CD14-positive monocyte (primary cell): ENCODE measurements around the gene NEMP1. TPM values are rescaled to one million over a fixed set of nuclear protein-coding genes. Genes with fewer than 3 reads are reported as not detected.

ENCODE experiments used
- DNase-seq, 3 donors: peaks; one replicate each; pipeline ENCODE4 v3.0.0-alpha.2; 2011 to 2022
- H2AFZ ChIP-seq: 2 replicates; pipeline ENCODE4 v1.6.0; 2012; ENCODE audit warnings: mild to moderate bottlenecking, low read depth, low read length, inconsistent platforms; ENCODE audit not compliant: insufficient read depth, poor library complexity, severe bottlenecking
- H3K27ac ChIP-seq, 2 donors: 1 replicate in 1 of 2; 2 replicates in 1 of 2; pipeline ENCODE4 v1.5.1; 2012 to 2013; ENCODE audit warnings: low read length in 2 of 2, control low read depth in 1 of 2, inconsistent platforms in 1 of 2, low read depth in 1 of 2, mild to moderate bottlenecking in 1 of 2
- H3K27me3 ChIP-seq, 2 donors: one replicate each; pipeline versions ENCODE4 v1.6.0 to v1.6.1; 2011 to 2013; ENCODE audit warnings: low read length in 2 of 2; ENCODE audit not compliant: control insufficient read depth in 2 of 2, insufficient read depth in 2 of 2
- H3K36me3 ChIP-seq, 2 donors: replicated peaks in 1 of 2; 1 replicate in 1 of 2; 2 replicates in 1 of 2; pipeline versions ENCODE4 v1.5.1 to v1.6.1; 2012 to 2013; ENCODE audit warnings: low read length in 2 of 2, control low read depth in 1 of 2, inconsistent platforms in 1 of 2, mild to moderate bottlenecking in 1 of 2; ENCODE audit not compliant: insufficient read depth in 2 of 2, control insufficient read depth in 1 of 2
- H3K4me1 ChIP-seq, 2 donors: 1 replicate in 1 of 2; 2 replicates in 1 of 2; pipeline versions ENCODE4 v1.5.1 to v1.6.1; 2012 to 2013; ENCODE audit warnings: low read length in 2 of 2, control low read depth in 1 of 2, inconsistent platforms in 1 of 2, mild to moderate bottlenecking in 1 of 2, moderate library complexity in 1 of 2; ENCODE audit not compliant: insufficient read depth in 2 of 2, control insufficient read depth in 1 of 2
- H3K4me2 ChIP-seq: replicated peaks from 2 replicates; pipeline ENCODE3; 2012; ENCODE audit warnings: low read length, moderate library complexity, mild to moderate bottlenecking; ENCODE audit not compliant: poor library complexity, severe bottlenecking; ENCODE audit errors: extremely low read depth
- H3K4me3 ChIP-seq, 3 experiments: fragments of 200-600 bp in 1 of 3; sonication (generic) in 1 of 3; replicated peaks in 1 of 3; 1 replicate in 2 of 3; 2 replicates in 1 of 3; pipeline ENCODE4 v1.5.1; 2011 to 2013; ENCODE audit warnings: low read length in 3 of 3, mild to moderate bottlenecking in 3 of 3, control low read depth in 2 of 3, low read depth in 2 of 3, inconsistent platforms in 1 of 3, moderate library complexity in 1 of 3
- H3K79me2 ChIP-seq: 2 replicates; pipeline ENCODE4 v1.6.0; 2012; ENCODE audit warnings: mild to moderate bottlenecking, control low read depth, inconsistent platforms, low read length, moderate library complexity; ENCODE audit not compliant: insufficient read depth
- H3K9ac ChIP-seq: 2 replicates; pipeline ENCODE4 v1.6.0; 2017; ENCODE audit warnings: low read length, mild to moderate bottlenecking; ENCODE audit not compliant: insufficient read depth, poor library complexity, severe bottlenecking
- H3K9me3 ChIP-seq, 2 donors: replicated peaks in 1 of 2; 1 replicate in 1 of 2; 2 replicates in 1 of 2; pipeline versions ENCODE4 v1.5.1 to v1.6.1; 2012 to 2013; ENCODE audit warnings: low read length in 2 of 2, control low read depth in 1 of 2; ENCODE audit not compliant: control insufficient read depth in 1 of 2, insufficient read depth in 1 of 2
- H4K20me1 ChIP-seq: 2 replicates; pipeline ENCODE4 v1.6.0; 2012; ENCODE audit warnings: mild to moderate bottlenecking, low read length, control low read depth, moderate library complexity; ENCODE audit not compliant: insufficient read depth
- H3K27ac Mint-ChIP-seq, 7 donors: one replicate each; pipeline ENCODE4 v1.8.0; 2020; ENCODE audit warnings: mild to moderate bottlenecking in 7 of 7, mixed read lengths in 7 of 7, moderate library complexity in 6 of 7, inconsistent platforms in 2 of 7
- H3K27me3 Mint-ChIP-seq, 3 donors: one replicate each; pipeline ENCODE4 v1.8.0; 2021 to 2022; ENCODE audit warnings: low read depth in 3 of 3, mild to moderate bottlenecking in 3 of 3, mixed read lengths in 3 of 3, moderate library complexity in 3 of 3, inconsistent platforms in 1 of 3
- H3K36me3 Mint-ChIP-seq, 2 donors: one replicate each; pipeline ENCODE4 v1.8.0; 2020; ENCODE audit warnings: mixed read lengths in 2 of 2, inconsistent platforms in 1 of 2, mild to moderate bottlenecking in 1 of 2
- H3K4me1 Mint-ChIP-seq: one replicate; pipeline ENCODE4 v1.8.0; 2020; ENCODE audit warnings: mild to moderate bottlenecking, mixed read lengths
- H3K4me3 Mint-ChIP-seq, 2 donors: one replicate each; pipeline ENCODE4 v1.8.0; 2020; ENCODE audit warnings: mild to moderate bottlenecking in 2 of 2, mixed read lengths in 2 of 2, moderate library complexity in 1 of 2
- H3K9me3 Mint-ChIP-seq, 7 donors: one replicate each; pipeline ENCODE4 v1.8.0; 2020 to 2022; ENCODE audit warnings: mixed read lengths in 7 of 7, mild to moderate bottlenecking in 6 of 7, moderate library complexity in 6 of 7, inconsistent platforms in 2 of 7
- WGBS: methylation state at CpG from one replicate; pipeline ENCODE4 v1.1.5; 2013; ENCODE audit warnings: missing lambda C conversion rate; ENCODE audit not compliant: insufficient coverage; 5-methylcytosine and 5-hydroxymethylcytosine counted together
- intact Hi-C, 2 donors: fragments of 100-400 bp; cut with micrococcal nuclease; formaldehyde crosslinking; loops; one replicate each; pipeline versions ENCODE4 v1.15.0 to v1.15.1; 2023
- polyA plus RNA-seq, 3 donors: library from polyadenylated mRNA; depleted of rRNA in 1 of 3; unstranded in 2 of 3; stranded (reverse) in 1 of 3; fragments of 300-500 nt in 2 of 3; fragments of >200 nt in 1 of 3; fragmentation: Illumina TruSeq in 2 of 3; gene quantifications; 1 replicate in 2 of 3; 2 replicates in 1 of 3; pipeline ENCODE4 v1.2.3, GENCODE V29; 2012 to 2021
- TF ChIP-seq, protein P1 (sequence below): fragments of 200-600 bp; IDR thresholded peaks from one replicate; pipeline ENCODE4 v1.8.0; 2022; ENCODE audit warnings: antibody characterized with exemption, mild to moderate bottlenecking

NEMP1 gene
- polyA plus RNA-seq, 3 donors = 1.9 to 4.6 (median 2.2) TPM

DNA sequence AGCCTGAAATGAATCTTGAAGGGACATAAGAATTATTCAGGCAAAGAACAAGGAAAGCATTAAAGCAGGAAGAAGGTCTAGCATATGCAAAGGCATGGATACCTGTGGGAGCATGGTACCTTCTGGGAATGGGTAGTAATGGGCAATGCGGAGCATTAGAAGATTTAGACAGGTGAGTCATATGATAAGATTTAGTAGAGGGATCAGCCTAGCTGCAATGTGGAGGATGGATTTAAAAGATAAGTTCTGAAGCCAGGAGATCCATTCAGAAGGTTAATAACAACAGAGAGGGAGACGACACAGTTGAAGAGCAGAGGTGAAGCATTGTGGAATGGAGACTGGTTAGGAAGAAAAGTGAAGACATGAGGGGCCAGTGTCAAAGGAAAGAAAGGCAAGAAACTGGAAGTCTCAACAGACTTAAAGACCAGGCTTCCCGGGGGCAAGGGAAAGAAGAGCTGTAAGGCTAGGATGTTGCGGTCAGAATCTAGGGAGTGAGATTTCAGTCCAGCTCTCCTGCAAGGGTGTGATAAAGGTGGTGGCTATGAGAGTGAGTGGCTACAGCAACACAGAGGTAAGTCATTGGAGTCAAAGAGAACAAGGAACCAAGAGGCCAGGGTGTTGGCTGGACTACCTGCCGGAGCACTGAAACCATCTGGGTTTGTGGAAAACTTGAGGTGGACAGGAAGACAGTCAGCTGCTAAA is 38.1 kb upstream of the NEMP1 start:
- Mint-ChIP-seq H3K27me3 (peaks cover 0 to 6% (median 6%) of the 10 kb centered on the region in 3 donors), H3K9me3 (no peaks in the 10 kb centered on the region), H3K36me3 (no peaks in the 10 kb centered on the region), H3K4me1 (peaks cover 33% of the 10 kb centered on the region), H3K27ac (peak overlapping the region in 3 of 7 donors; percentile 3 to 15 (median 14)), H3K4me3 (peak overlapping the region in 1 of 2 donors; percentile 12)
- Histone ChIP-seq H4K20me1 (no peaks in the 10 kb centered on the region), H2AFZ (no peak overlapping the region), H3K27me3 (no peaks in the 10 kb centered on the region), H3K4me1 (peaks cover 30 to 46% of the 10 kb centered on the region in 2 donors), H3K4me2 (no peak overlapping the region), H3K27ac (no peak overlapping the region), H3K79me2 (no peaks in the 10 kb centered on the region), H3K9me3 (no peaks in the 10 kb centered on the region), H3K4me3 (no peak overlapping the region), H3K9ac (no peak overlapping the region), H3K36me3 (no peaks in the 10 kb centered on the region)
- WGBS = 96% methylated on average over 5 of the region's 5 CpGs
- DNase-seq = no peak
- TF ChIP-seq, protein P1, sequence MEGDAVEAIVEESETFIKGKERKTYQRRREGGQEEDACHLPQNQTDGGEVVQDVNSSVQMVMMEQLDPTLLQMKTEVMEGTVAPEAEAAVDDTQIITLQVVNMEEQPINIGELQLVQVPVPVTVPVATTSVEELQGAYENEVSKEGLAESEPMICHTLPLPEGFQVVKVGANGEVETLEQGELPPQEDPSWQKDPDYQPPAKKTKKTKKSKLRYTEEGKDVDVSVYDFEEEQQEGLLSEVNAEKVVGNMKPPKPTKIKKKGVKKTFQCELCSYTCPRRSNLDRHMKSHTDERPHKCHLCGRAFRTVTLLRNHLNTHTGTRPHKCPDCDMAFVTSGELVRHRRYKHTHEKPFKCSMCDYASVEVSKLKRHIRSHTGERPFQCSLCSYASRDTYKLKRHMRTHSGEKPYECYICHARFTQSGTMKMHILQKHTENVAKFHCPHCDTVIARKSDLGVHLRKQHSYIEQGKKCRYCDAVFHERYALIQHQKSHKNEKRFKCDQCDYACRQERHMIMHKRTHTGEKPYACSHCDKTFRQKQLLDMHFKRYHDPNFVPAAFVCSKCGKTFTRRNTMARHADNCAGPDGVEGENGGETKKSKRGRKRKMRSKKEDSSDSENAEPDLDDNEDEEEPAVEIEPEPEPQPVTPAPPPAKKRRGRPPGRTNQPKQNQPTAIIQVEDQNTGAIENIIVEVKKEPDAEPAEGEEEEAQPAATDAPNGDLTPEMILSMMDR = no peak
- intact Hi-C loops = no loop called here

DNA sequence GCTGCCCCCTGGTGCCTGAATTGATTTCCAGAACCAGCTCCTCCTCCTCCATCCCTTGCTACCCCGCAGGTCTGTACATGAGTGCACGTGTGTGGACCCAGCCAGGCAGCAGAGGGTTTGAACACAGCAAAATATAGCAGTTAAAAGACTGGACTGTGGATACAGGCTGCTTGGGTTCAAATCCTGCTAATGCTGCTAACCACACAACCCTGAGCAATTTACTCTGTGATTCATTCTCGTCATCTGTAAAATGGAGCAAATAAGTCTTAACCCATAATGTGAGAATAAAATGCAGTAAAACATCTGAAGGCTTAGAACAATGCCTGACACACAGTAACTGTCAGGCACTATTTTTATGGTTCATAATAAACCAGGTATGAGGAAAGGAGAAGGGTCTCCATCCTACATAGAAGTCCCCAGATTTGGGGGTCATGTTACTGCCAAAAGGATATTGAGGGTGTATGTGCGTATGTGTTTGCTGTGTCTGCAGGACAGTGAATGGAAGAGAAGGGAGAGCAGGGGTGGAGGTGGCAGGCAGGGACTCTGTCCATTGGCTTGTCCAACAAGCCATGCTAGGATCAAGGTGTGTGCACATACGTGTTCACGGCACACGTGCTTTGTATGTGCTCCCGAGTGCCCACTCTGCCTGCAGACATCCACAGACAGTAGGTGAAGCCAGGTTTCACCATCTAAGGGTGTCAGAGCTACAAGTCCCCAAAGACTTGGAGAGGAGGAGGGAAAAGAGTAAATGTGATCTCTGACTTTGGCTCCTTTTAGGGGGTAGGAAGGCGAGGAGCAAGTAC is 34.1 kb upstream of the NEMP1 start:
- H3K4me3 ChIP-seq = peak overlapping the region; percentile 69 to 100 (median 75)
- 56% methylated on average over 5 of the region's 9 CpGs for WGBS
- Mint-ChIP-seq H3K9me3 (no peaks in the 10 kb centered on the region), H3K4me3 (peak overlapping the region; percentile 98 to 99), H3K4me1 (peaks cover 44% of the 10 kb centered on the region), H3K27ac (peak overlapping the region; percentile 95 to 100 (median 99)), H3K36me3 (peaks cover 6 to 11% of the 10 kb centered on the region in 2 donors), H3K27me3 (peaks cover 0 to 5% (median 5%) of the 10 kb centered on the region in 3 donors)
- TF ChIP-seq, protein P1 = peak; percentile 38
- H3K4me1 ChIP-seq = peaks cover 38 to 55% of the 10 kb centered on the region in 2 donors
- intact Hi-C loops = loop anchor here (5.0 kb wide), 2 partner anchors 35 to 40 kb away; partner anchors contain the start of gene NEMP1 (in 1 of the 2)
- no peak for DNase-seq
- H3K4me2 ChIP-seq = peak overlapping the region; percentile 95
- H3K36me3 ChIP-seq = peaks cover 8 to 11% of the 10 kb centered on the region in 2 donors
- H3K27me3 ChIP-seq = no peaks in the 10 kb centered on the region
- peaks cover 37% of the 10 kb centered on the region for H3K79me2 ChIP-seq
- peak overlapping the region; percentile 100 for H3K27ac ChIP-seq
- peak overlapping the region; percentile 97 for H3K9ac ChIP-seq
- peaks cover 26% of the 10 kb centered on the region for H4K20me1 ChIP-seq
- H2AFZ ChIP-seq = peak overlapping the region; percentile 64
- no peaks in the 10 kb centered on the region for H3K9me3 ChIP-seq
